HG03457 (cell line): ENCODE data around the gene PDGFA.

Source experiments
- ATAC-seq: cut with Tn5 transposase; IDR thresholded peaks from one replicate; pipeline ENCODE4 v1.9.1; 2021; ENCODE audit warnings: moderate number of reproducible peaks; ENCODE audit not compliant: unreplicated experiment

PDGFA gene

DNA sequence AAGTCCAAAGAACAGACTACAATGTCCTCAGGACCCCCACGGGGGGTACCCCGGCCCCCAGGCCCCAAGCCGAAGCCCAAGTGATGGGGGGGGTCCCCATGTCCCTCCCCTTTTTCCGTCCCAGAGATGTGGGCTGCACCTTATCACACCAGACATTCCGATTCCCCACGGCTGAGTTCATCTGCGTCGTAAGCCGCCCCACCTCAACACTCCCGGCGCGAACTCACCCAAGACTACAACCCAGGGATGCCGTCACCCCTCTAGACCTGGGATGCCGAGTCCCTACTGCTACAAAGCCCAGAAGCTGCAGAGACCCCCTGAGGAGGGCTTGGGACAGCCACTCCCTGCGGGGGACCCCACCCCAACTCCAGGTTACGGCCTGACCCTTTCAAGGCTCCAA lies 14.5 kb downstream of the PDGFA start:
- no peak for ATAC-seq

DNA sequence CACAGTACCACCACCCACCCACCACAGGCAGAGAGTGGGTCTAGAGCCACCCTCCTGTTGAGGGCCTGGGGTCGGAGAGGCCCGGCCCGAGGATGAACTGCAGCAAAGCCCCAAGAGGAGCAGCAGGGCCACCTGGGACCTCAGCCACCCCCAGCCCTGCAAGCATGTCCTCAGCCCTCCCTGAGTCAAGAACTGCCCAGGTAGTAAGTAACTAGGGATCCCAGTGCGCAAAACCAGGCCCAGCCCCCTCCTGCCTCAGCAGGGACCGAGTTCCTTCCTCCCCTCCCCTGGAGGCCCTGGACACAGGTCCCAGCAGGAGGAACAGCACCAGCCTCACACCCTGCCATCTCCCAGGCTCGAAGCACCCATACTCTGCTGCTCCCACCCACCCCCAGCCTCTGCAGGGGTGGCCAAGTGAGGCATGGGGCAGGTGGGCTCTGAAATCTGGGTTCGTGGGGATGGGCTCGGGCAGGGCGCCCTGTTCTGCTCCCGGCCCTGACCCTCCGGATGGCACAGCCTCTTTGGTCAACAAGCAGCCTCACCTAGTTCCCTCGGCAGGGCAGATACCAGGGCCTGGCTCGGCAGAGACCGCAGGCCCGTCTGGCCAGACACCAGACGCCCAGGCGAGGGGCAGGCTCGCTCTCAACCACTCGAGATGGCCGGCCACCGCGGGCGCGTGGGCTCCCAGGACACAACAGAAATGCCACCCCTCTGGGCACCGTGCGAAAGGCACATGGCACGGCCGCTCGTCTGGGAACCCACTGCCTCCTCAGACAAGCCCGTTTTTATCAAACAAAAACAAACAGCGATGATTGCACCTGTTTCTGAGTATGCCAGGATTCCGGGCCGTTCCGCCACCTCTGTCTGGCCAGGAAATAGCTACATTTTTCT lies 15.2 kb downstream of the PDGFA start:
- ATAC-seq, result no peak

DNA sequence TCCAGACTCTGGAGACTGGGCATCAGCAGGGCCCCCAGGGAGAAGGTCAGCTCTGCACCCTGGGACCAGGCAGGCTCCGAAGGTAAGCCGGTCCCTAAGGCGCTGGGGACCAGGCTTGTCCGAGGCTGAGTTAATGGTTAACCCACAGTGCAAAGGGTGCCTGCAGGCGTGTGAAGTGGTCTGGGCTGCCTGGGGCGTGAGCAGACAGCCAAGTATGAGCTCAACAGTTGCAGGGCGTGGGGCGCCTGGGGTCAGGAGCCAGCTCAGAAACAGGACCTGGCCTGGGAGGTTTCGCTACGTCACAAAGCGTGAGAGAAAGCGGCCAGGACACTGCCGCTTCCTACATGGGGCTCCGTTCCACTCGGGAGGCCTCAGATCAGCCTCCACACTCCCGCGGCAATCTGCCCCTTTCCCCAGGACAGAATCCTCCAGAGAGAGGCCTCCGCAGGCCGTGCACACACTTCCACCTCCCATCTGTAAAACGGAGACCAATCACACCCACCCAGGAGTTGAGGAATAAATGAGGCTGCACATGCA lies 16.0 kb downstream of the PDGFA start:
- no peak for ATAC-seq

DNA sequence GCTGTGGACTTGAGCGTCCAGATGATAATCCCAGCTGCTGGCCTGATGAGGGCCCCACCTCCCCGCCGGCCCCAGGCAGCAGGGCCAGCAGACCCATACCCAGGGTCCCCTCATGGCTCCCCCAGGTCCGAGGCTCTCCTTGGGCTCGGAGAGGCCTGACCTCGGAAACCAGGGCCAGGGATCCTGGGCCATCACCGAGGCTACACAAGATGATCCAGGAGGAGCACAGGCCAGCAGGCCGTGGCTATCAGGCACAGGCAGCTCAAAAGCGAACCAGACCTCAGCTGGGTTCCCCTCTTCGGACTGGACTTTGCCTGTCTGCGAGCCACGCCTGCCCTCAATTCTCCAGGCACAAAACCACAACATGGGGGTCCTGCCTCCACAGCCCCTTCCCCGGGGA lies 17.4 kb downstream of the PDGFA start:
- no peak for ATAC-seq

DNA sequence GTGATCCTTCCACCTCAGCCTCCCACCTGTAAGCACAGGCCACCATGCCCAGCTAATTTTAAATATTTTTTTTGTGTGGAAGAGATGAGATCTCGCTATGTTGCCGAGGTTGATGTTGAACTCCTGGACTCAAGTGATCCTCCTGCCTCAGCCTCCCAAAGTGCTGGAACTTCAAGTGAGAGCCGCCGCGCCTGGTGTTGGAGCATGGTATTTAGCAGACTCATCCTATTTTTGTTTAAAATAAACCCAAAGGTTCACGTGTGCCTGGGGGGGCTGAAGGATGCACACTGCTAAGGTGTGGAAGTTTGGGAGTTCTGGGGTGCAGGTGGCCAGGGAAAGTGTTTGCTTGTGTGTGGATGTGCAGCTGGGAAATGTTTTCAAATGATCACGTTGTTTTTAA lies 18.1 kb downstream of the PDGFA start:
- no peak for ATAC-seq

DNA sequence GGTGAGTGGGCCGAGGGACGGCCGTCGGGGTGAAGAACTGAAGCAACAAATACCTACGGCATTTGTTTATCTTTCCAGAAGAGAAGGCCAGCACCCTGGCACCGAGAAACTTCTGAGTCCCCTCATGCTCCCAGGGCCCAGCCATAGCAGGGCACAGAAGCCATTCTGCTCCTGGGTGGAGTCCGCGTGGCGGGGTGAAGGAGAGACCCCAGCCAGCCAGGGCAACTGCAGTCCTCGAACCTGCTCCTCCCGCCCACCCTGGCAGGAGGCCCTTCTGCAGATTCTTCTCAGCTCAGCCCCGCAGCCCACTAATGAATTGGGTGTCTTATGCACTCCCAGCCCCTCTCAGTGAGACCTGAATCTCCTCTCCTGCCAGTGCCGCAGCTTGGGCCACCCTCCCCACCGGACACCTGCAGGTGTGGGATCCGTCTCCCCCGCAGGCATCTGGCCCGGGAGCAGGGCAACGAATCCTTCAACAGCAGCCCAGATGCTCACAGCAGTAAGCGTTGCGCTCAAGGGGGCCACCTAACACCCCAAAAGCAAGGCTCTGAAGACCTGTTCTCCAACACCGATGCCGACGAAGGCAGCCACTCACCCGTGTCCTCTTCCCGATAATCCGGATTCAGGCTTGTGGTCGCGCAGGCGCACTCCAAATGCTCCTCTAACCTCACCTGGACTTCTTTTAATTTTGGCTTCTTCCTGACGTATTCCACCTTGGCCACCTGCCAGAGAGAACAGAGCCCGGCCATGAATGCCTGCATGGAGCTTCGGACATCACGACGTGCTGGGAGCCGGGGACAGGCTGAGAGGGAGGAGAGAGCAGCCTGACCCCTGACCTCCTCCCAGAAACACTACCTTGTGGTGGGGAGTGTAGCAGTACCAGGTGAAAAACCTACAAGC lies 18.9 kb downstream of the PDGFA start:
- ATAC-seq, result no peak

DNA sequence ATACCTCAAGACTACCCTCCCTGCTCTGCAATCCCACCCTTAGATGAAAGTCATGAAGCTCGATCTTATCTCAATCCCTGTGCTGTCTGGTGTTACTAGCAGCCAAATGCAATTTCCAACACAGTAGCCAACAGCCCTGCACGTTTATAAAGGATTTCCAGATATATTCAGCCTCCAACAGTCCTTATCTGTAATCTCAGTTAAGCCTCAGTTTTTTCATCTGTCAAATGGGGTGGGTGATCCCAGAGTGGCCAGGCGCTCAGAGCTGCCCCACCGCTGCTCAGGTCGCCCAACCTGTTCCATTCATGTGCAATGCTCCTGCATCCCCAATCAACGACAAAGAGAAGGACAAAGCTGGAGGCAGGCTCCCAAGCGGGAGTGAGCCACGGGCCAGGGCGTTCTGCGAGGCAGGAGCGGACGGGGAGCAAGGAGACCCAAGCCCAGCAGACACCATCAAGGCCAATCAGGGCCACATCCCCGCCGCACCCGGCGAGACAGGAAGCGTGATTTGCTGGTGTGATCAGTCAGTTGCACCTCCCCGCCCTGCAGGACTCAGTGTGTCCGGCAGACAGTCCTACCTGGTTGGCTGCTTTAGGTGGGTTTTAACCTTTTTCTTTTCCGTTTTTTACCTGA lies 19.7 kb downstream of the PDGFA start:
- no peak for ATAC-seq

DNA sequence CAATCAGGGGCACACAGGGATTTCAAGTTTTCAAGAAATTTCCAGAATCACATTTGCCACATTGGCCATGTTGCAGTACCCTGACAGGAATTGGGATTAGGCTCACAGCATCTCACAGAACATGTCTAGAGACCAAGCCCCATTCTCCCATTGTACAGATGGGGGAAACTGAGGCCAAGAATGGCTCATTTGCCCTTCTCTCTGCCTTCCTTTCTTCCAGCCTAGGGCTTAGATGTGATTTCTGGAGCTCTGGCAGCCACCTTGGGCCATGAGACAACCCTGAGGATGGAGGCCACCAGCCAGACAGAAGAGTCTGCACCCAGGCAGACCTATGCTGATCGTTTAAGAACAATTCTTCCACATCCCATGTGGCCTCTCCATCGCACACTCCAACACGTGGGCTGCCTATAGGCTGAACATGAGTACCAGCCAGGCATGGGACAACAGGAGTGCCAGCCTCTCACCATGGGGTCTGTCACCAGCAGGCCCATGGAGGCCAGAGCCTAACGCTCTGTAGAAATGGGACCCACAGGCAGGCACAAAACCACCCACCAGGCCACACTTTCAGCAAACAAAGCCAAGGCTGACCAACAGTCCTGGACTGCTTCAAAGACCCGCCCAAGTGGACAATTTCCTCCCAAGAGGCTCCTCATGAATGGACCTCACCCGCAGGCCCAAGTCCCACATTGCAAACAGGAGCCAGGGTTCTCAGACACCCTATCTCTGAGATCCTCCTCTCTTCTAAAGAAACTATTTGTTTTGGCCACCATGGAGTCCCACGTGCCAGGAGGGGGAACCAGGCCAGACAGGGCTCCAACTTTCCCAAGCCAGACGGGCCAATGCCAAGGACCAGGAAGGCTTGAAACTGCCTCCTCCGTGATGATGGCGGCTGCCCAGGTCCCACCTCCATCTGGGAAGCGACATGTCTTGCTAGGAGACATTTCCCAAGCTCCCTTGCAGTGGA lies 20.7 kb downstream of the PDGFA start:
- no peak for ATAC-seq

DNA sequence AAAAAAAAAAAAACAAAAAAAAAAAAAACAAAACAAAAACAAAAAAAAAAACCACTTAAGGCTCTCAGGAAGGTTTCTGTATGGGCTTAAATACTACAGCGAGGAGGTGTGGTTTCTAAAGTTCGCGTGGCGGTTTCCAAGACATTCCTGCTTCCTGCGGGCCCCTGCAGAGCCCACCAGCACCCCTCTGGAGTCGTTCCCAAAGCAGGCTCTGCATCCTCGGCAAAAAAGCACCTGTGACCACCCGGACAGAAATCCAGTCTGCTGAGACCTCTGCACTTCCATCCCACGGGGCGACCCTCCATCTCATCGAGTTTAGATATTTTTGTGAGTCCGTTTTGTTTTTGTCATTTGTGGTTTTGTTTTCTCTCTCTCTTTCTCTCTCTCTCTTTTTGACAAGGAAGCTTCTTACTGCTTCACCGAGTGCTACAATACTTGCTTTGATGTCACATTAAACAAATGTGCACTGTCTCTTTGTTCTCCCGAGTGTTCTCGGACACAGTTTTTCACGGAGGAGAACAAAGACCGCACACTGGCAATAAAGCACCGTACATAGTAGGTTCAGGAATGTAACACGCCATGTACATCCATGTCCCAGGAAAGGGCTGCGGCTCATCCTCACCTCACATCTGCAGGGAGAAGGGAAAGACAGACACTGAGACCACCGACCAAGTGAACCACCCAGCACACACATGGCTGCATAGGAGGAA lies 21.5 kb downstream of the PDGFA start:
- ATAC-seq, result no peak

DNA sequence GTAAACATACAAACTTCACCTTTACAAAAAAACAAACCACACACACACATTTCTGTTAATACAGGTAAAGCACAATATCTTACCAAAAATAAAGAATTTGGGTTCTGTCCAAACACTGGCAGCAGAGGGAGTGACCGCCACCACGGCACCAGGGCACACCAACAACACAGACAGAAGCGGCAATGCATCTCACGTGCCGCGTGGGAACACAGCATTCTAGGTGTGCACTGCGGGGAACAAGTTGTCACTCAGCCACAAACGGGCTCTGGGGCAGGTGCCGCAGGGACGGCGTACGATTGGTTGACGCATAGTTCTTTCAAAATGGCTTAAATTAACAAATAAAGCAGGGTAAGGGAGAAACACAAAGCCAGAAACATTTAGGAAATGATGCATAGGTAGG lies 22.3 kb downstream of the PDGFA start:
- no peak for ATAC-seq

DNA sequence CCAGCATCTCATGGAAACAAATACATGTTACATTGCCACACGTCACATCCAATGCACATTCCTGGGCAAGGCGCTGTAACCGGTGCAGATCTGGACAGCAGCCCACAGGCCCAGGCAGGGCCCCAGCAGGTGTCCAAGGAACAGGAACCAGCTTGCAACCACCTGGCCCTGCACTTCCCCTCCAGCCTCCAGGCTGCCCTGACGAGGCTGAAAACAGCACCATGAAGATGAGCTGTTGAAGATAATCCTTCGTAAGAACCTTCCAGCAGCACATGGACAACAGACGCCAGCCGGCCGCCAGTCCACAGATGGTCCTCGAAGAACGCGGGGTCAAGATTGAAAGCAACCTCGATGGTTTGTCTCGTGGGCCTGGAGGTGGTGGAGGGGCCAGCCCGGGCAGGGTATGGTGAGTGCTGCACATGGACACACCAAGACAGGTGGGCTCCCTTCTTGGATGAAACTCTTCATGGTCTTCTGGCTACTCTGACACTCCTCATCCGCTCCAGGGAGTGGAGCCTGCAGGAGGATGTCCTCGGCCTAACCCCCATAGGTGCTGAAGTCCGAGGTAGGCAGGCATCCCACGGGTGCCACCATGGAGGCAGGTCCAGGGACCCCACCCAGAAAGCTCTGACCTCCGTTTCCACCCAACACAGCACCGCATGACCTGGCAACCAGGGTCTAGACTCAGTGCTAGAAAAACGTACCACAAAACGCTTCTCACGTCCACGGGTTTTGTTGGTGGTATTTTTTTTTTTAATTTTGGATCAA lies 22.9 kb downstream of the PDGFA start:
- no peak for ATAC-seq

DNA sequence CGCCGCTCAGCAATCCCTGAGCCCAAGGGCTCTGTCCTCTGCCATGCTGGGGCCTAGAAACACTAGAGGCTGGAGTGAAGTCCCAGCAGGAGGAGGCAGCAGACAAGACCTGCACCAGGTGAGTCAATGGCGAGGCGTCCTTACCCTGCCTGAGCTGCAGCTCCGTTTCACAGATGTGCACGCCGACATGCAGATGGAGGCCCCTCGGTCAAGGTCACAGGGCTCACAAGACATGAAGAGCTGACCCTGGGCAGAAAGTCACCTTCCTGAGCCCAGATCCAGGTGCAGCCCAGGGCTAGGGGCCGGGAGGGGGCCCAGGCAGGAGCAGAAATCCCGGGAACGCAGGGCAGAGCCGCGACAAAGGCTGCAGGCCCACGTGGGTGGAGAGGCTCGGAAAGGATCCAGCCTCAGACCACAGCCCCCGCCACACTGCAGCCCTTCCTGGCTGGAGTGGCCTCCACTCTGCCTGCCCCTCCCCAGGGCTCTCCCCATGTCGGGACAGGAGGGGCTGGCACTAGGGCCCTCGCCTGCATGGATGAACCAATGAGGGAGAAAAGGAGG lies 23.8 kb downstream of the PDGFA start:
- no peak for ATAC-seq

DNA sequence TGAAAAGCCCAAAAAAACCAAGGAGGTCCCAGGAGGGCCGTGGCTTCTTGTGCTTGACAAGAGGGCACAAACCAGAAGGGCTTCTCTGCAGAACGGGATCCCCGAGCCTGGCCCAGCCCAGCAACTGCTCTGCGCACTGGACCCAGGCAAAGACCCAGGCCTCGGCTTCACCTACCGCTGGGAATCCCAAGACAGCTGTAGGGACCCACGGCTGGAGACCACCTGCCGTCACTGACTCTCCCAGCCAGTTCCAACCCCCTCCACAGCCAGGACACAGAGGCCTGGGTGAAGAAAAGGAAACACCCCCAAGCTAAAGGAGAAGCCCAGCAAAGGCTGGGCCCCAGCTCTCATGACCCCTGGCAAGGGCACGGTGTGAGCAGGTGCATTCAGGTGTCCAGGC lies 24.3 kb downstream of the PDGFA start:
- ATAC-seq, result no peak

DNA sequence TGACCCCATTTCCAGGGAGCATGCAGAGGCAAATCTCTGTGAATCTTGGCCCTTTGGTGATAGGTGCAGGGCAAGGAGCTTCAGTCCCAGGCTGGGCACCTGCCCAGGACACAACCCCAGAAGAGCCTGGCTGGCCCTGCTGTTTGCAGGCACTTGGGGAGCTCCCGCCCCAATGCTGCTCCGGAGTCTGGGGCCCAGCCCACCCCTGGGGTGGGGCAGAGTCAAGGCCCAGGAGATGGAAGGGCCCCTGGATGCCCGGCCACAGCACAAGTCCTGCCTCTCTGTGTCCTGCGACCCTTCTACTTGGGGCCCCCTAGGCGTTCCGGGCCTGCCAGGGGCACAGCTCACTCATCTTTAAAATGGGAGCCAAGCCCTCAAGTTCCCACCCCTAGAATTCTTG lies 24.7 kb downstream of the PDGFA start:
- ATAC-seq, result no peak

DNA sequence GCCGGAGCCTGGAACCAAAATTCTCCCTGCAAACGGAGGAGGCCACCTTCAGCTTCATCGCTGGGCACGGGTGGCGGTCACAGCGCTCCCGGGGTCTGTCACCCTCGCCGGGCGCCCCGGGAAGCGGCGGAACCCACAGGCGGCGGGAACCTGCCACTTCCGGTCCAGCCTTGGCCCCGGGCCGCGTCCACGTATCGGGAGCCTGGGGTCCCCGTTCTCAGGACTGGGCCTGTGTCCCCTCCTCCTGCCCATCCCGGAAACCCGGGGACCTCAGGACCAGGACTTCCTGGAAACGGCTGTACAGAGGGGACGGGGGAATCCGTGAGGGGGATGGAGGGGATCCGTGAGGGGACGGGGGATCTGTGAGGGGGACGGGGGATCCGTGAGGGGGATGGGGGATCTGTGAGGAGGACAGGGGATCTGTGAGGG lies 25.4 kb downstream of the PDGFA start:
- no peak for ATAC-seq

DNA sequence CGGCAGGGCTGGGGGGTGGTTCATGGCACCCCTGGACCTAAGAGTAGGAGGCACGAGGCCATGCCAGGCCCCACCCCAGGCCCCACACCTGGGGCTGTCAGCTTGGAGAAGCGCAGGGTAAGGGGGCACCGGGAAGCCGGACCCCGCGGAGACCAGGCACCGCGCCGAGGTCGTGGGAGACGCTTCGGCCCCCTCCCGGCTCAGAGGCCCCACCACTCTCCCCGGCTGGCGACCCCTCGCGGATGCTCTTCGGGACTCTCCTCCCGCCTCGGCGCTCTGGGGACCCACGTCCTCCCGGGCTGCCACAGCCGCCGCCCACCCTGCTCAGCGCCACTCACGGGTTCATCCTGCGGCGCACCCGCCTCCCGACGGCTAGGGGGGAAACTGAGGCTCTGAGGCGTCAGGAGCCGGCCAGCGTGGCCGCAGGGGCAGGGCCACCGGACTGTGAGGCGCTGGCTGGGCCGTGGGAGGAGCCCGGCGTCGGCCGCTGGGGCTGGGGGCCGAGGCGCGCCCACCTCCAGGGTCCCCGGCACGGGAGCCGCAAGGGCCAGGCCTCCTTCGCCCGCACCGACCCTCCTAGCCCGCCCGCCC lies 25.9 kb downstream of the PDGFA start:
- ATAC-seq, result no peak

DNA sequence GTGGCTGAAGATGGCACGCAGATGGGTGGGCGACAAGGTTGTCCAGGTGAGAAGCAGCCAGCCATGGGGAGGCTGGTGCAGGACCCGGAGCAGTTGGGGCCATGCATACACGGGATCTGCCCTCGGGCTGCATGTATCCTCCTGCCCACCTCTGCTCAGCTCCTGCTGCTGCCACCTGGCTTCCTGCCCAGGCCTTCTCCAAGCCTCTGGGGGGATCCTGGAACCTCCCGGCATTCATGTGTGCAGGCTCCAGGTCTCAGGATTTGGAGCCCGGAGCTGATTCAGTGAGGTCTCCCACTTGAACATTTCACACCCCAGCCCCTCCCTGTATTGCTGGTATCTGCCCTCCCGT lies 27.0 kb downstream of the PDGFA start:
- ATAC-seq, result no peak
